SK-N-SH treated with all-trans-retinoic acid at 6 μM for 48 hours (cell line): ENCODE data around the gene SERPINB8.

Source experiments
- ARNTL ChIP-seq: fragments of 450-650 bp; formaldehyde crosslinking; IDR thresholded peaks from 2 replicates; pipeline ENCODE4 v1.5.0; 2020; ENCODE audit warnings: low read depth, mild to moderate bottlenecking, moderate library complexity, borderline replicate concordance
- CREB5 ChIP-seq: fragments of 250-450 bp; sonication (Bioruptor Pico); IDR thresholded peaks from 2 replicates; pipeline ENCODE4 v1.5.1; 2020; ENCODE audit warnings: low read depth, mild to moderate bottlenecking, moderate library complexity
- CSRNP3 ChIP-seq: fragments of 250-450 bp; sonication (Bioruptor Pico); IDR thresholded peaks from 2 replicates; pipeline ENCODE4 v1.5.1; 2021; ENCODE audit warnings: mild to moderate bottlenecking, moderate library complexity
- PATZ1 ChIP-seq: fragments of 250-450 bp; sonication (Bioruptor Pico); IDR thresholded peaks from 2 replicates; pipeline ENCODE4 v1.8.0; 2020; ENCODE audit warnings: mild to moderate bottlenecking, moderate library complexity, borderline replicate concordance
- ZFP30 ChIP-seq: fragments of 450-650 bp; formaldehyde crosslinking; IDR thresholded peaks from 2 replicates; pipeline ENCODE4 v1.5.0; 2022; ENCODE audit warnings: mild to moderate bottlenecking, moderate library complexity
- ZNF8 ChIP-seq: fragments of 450-650 bp; formaldehyde crosslinking; IDR thresholded peaks from 2 replicates; pipeline ENCODE4 v1.5.0; 2020; ENCODE audit warnings: mild to moderate bottlenecking, moderate library complexity
- TF ChIP-seq, protein P1 (sequence below): fragments of 250-450 bp; sonication (Bioruptor Pico); IDR thresholded peaks from 2 replicates; pipeline ENCODE4 v1.8.0; 2021; ENCODE audit warnings: low read depth, mild to moderate bottlenecking, moderate library complexity, borderline replicate concordance

DNA sequence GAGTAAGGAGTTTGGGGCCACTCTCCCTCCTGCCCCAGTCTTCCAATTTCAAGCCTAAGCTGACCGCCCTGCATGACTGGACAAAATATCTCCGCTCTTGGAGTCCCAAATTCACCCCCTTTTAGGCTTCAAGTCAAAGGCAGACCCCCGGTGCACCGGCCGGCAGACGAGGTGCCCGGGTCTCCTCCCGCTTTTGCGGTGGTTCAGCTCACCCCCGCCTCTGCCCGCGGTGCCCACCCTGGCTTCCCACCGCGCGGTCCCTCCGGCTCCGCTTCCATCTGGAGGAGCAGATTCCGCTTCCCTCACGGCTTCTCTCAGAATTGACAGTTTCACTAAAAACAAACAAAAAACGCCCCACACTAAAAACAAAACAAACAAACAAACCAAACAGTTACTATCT is 56.5 kb downstream of the SERPINB8 start:
- TF ChIP-seq ZNF8, result no peak
- no peak for TF ChIP-seq ARNTL
- no peak for TF ChIP-seq CSRNP3 (CRISPR knock-in tag)
- TF ChIP-seq, protein P1, sequence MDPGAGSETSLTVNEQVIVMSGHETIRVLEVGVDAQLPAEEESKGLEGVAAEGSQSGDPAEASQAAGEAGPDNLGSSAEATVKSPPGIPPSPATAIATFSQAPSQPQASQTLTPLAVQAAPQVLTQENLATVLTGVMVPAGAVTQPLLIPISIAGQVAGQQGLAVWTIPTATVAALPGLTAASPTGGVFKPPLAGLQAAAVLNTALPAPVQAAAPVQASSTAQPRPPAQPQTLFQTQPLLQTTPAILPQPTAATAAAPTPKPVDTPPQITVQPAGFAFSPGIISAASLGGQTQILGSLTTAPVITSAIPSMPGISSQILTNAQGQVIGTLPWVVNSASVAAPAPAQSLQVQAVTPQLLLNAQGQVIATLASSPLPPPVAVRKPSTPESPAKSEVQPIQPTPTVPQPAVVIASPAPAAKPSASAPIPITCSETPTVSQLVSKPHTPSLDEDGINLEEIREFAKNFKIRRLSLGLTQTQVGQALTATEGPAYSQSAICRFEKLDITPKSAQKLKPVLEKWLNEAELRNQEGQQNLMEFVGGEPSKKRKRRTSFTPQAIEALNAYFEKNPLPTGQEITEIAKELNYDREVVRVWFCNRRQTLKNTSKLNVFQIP (CRISPR knock-in tag), result no peak
- no peak for TF ChIP-seq CREB5
- TF ChIP-seq PATZ1 (CRISPR knock-in tag), result no peak
- no peak for TF ChIP-seq ZFP30 (CRISPR knock-in tag)
